Measurements from ENCODE around the gene GORASP1.

Gene GORASP1

DNA sequence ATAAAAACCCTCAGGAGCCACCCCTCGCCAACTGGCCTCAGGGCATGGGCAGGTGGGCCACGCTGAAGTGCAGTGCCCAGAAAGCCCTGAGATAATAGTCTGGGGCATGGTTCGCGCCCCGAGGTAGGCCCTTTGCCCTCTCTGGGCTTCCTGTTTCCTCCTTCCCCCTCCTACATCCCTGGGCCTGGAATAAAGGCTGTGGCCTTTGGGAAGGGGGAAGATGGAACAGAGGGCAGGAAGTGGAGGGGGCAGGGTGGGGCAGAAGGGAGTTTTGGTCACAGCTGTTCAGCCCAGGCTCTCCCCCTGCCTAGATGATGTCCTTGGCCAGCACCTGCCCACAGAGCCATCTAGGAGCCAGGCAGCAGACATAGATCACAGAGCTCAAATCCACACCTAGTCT, 34.6 kb upstream of the GORASP1 start:
- H3K4me3 Mint-ChIP-seq = no peak overlapping the region
- H3K27me3 Mint-ChIP-seq (ENCODE audit: low read depth) = peaks cover 4% of the 10 kb centered on the region
- TF ChIP-seq, protein P1, sequence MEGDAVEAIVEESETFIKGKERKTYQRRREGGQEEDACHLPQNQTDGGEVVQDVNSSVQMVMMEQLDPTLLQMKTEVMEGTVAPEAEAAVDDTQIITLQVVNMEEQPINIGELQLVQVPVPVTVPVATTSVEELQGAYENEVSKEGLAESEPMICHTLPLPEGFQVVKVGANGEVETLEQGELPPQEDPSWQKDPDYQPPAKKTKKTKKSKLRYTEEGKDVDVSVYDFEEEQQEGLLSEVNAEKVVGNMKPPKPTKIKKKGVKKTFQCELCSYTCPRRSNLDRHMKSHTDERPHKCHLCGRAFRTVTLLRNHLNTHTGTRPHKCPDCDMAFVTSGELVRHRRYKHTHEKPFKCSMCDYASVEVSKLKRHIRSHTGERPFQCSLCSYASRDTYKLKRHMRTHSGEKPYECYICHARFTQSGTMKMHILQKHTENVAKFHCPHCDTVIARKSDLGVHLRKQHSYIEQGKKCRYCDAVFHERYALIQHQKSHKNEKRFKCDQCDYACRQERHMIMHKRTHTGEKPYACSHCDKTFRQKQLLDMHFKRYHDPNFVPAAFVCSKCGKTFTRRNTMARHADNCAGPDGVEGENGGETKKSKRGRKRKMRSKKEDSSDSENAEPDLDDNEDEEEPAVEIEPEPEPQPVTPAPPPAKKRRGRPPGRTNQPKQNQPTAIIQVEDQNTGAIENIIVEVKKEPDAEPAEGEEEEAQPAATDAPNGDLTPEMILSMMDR (IDR thresholded peaks at IDR 0.05; ENCODE audit: unreplicated experiment in 3 of 3) = no peak
- H3K27ac Mint-ChIP-seq = peak overlapping the region in 2 of 3 experiments; percentile 76 to 79
- H3K9me3 Mint-ChIP-seq = no peaks in the 10 kb centered on the region
- H3K36me3 Mint-ChIP-seq (ENCODE audit: low read depth) = peaks cover 46% of the 10 kb centered on the region
- peaks cover 60% of the 10 kb centered on the region for H3K4me1 Mint-ChIP-seq

DNA sequence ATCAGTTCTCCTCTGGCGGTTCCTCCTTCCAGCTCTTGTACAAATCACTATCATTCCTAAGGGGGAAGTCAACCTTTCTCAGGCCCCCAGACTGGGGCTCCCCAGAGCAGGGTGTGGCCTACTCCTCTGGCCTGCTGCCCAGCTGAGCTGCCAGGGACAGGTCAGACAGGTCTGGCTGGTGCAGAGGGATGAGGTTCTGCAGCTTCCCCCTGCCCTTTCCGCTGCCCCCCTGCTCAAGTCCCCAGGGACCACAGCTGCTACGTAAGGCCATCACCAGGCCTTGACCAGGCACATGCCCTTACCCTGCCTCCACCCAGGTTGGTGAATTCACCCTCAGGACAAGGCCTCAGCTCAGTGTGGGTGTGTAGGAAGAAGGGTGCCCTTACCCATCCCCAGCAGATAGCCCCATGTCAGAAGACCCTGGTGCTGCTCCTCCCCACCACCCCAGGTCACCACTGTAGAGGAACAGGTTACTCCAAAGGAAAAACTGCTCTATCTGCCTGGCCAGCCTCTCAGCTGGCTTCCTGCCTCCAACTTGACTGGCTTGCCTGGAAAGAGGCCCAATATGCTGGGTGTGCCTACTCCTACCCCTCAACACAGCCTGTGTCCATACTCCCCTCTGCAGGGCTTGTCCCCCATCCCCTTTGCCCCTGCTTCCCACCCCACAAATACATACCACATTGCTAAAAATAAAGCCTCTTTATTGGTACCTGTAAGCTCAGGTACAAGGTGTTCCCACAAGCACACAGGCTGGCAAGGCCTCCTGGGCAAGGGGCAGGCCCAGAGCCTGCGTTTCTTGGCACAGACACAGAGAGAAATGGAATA, 34.0 kb upstream of the GORASP1 start:
- H3K27ac Mint-ChIP-seq = peak overlapping the region in 2 of 3 experiments; percentile 76 to 79

DNA sequence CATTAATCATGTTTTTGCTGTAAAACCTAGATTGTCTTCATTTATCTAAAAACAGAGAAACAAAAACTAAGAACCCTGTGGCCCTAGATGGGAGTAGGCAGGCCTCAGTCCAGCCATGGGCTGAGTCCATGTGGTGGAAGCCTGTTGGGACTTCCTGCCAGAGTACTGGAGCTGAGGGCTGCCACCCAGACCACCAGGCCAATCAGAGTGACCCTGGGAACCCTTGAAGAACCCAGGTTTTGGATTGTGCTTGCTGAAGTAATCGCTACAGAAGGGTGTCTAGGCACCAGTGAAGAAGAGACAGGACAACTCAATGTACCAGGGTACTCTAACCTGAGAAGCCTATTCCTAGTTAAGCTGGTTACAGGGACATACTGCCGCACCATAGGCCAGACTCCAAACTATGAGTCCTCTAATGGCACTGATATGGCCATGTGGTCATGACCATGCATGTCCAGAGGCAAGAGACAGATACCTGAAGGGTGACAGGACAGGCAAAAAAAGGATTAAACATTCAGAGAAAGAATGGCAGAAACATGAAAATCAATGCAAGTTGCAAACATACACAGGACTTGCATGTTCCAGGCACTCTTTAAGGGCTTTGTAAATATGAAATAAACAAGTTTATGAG, 33.0 kb upstream of the GORASP1 start:
- Mint-ChIP-seq H3K36me3 (ENCODE audit: low read depth) (peaks cover 37% of the 10 kb centered on the region), H3K27me3 (ENCODE audit: low read depth) (peaks cover 4% of the 10 kb centered on the region), H3K9me3 (no peaks in the 10 kb centered on the region), H3K4me3 (peak overlapping the region in 1 of 3 experiments; percentile 5), H3K27ac (peak overlapping the region in 2 of 3 experiments; percentile 76 to 79), H3K4me1 (peaks cover 46% of the 10 kb centered on the region)
- TF ChIP-seq, protein P1 (IDR thresholded peaks at IDR 0.05; ENCODE audit: unreplicated experiment in 3 of 3) = no peak

More for the DNA sequence above, 34.0 kb upstream of the GORASP1 start:
- H3K36me3 Mint-ChIP-seq (ENCODE audit: low read depth) = peaks cover 41% of the 10 kb centered on the region
- no peaks in the 10 kb centered on the region for H3K9me3 Mint-ChIP-seq
- peak overlapping the region in 1 of 3 experiments; percentile 5 for H3K4me3 Mint-ChIP-seq
- H3K4me1 Mint-ChIP-seq = peaks cover 53% of the 10 kb centered on the region
- TF ChIP-seq, protein P1 (IDR thresholded peaks at IDR 0.05; ENCODE audit: unreplicated experiment in 3 of 3) = no peak
- peaks cover 4% of the 10 kb centered on the region for H3K27me3 Mint-ChIP-seq (ENCODE audit: low read depth)

DNA sequence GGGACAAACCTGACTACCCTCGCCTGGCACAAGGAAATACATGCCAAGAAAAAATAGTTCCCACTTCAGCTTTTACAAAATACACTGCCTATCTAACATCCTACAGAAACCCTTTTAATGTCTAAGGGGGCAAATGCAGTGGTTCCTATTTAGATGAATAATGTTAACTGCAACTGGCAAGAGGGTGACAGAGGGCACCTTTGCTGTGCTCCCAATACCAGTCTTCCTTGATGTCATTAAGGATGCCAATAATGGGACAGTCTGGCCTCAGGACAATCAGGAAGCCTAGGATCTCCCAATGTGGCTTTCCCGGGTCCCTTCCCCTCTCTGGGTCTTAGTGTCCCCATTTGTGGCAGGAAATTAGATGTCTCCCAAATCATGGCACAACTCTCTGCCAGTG, 32.0 kb upstream of the GORASP1 start:
- TF ChIP-seq, protein P1 (IDR thresholded peaks at IDR 0.05; ENCODE audit: unreplicated experiment in 3 of 3) = no peak
- H3K27me3 Mint-ChIP-seq (ENCODE audit: low read depth) = peaks cover 4% of the 10 kb centered on the region

DNA sequence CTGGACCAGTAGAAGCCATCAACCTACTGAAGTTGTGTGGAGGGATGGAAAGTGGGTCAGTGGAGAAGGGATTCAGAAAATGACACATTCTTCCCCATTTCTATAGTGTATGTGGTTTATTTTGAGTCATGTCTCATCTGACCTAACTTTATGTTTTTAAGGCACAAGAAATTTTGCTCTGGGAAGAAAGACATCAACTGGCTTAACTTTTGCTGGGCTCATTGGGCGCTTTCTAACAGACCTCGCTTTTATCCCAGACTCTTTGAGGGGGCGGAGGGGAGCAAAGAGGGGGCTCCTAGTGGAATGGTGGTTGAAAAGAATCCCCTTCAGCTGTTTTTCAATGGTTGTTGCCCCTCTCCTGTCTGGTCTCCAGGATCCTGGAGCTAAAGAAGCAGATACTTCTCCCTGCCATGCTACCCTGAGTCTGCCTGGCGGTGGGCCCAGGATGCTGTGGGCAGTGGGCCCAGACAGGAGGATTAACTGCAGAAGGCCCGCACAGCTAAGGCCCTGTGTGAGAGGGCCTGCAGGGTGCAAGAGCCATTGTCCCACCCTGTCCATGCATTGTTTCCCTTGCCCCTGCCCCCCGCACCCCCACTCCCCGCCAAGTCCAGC, 31.5 kb upstream of the GORASP1 start:
- TF ChIP-seq, protein P1 (IDR thresholded peaks at IDR 0.05; ENCODE audit: unreplicated experiment in 3 of 3) = no peak

More for the DNA sequence above, 32.0 kb upstream of the GORASP1 start:
- Mint-ChIP-seq H3K4me1 (peaks cover 40% of the 10 kb centered on the region), H3K36me3 (ENCODE audit: low read depth) (peaks cover 31% of the 10 kb centered on the region), H3K4me3 (no peak overlapping the region), H3K27ac (peak overlapping the region in 2 of 3 experiments; percentile 24 to 79), H3K9me3 (no peaks in the 10 kb centered on the region)

More for the DNA sequence above, 31.5 kb upstream of the GORASP1 start:
- no peak overlapping the region for H3K4me3 Mint-ChIP-seq
- H3K27ac Mint-ChIP-seq = peak overlapping the region in 2 of 3 experiments; percentile 55 to 79
- H3K27me3 Mint-ChIP-seq (ENCODE audit: low read depth) = peaks cover 4% of the 10 kb centered on the region
- peaks cover 26% of the 10 kb centered on the region for H3K36me3 Mint-ChIP-seq (ENCODE audit: low read depth)
- peaks cover 38% of the 10 kb centered on the region for H3K4me1 Mint-ChIP-seq
- no peaks in the 10 kb centered on the region for H3K9me3 Mint-ChIP-seq
